ENCODE data around the gene FNDC1. TPM values are rescaled to one million over a fixed set of nuclear protein-coding genes. Genes with fewer than 3 reads are reported as not detected.

FNDC1 gene
- total RNA-seq, 1 donor from 2014 or later: 102 TPM

- no peak for DNase-seq
Measured at GRCh38 chr6:159309723-159310122, 140.5 kb downstream of the FNDC1 start.

GRCh38 chr6:159311618-159312017, 142.4 kb downstream of the FNDC1 start:
- DNase-seq: no peak

GRCh38 chr6:159312206-159312605, 143.0 kb downstream of the FNDC1 start:
- peak; percentile 21 for DNase-seq

- no peak for DNase-seq
Measured at GRCh38 chr6:159313018-159313417, 143.8 kb downstream of the FNDC1 start.

GRCh38 chr6:159315562-159315961, 146.4 kb downstream of the FNDC1 start:
- no peak for DNase-seq

GRCh38 chr6:159317430-159317829, 148.2 kb downstream of the FNDC1 start:
- DNase-seq: no peak

GRCh38 chr6:159321267-159321666, 152.1 kb downstream of the FNDC1 start:
- DNase-seq: no peak

Other genes with a start within 250 kb of the FNDC1 start
- 7.8 TPM for gene RSPH3, start 169.2 kb upstream of the FNDC1 start, total RNA-seq
- 3.6 TPM for gene TAGAP, start 124.4 kb upstream of the FNDC1 start, total RNA-seq

Data from tongue (tissue), 2 donors.